GM18499 (cell line): ENCODE results near the gene PLCL2.

Experiments used
- ATAC-seq: cut with Tn5 transposase; IDR thresholded peaks from one replicate; pipeline ENCODE4 v1.9.1; 2021; ENCODE audit warnings: moderate number of reproducible peaks; ENCODE audit not compliant: insufficient read depth, unreplicated experiment

The PLCL2 gene

GRCh38 chr3:16888785-16889607, 4.2 kb downstream of the PLCL2 start:
- no peak for ATAC-seq

GRCh38 chr3:16890597-16891333, 6.0 kb downstream of the PLCL2 start:
- ATAC-seq = no peak

GRCh38 chr3:16893618-16894200, 9.0 kb downstream of the PLCL2 start:
- ATAC-seq = no peak

GRCh38 chr3:16896094-16896627, 11.4 kb downstream of the PLCL2 start:
- no peak for ATAC-seq

GRCh38 chr3:16896820-16897219, 12.1 kb downstream of the PLCL2 start:
- no peak for ATAC-seq

- ATAC-seq = peak; percentile 62
Measured at GRCh38 chr3:16897254-16897926, 12.6 kb downstream of the PLCL2 start.

- ATAC-seq = no peak
Measured at GRCh38 chr3:16898595-16899395, 14.0 kb downstream of the PLCL2 start.

GRCh38 chr3:16899919-16900318, 15.2 kb downstream of the PLCL2 start:
- ATAC-seq = no peak

- ATAC-seq = no peak
Measured at GRCh38 chr3:16900779-16901440, 16.2 kb downstream of the PLCL2 start.

- no peak for ATAC-seq
Measured at GRCh38 chr3:16904423-16905417, 20.0 kb downstream of the PLCL2 start.

GRCh38 chr3:16905704-16906103, 20.9 kb downstream of the PLCL2 start:
- ATAC-seq = no peak

- ATAC-seq = no peak
Measured at GRCh38 chr3:16906682-16907081, 21.9 kb downstream of the PLCL2 start.

- no peak for ATAC-seq
Measured at GRCh38 chr3:16907243-16907642, 22.5 kb downstream of the PLCL2 start.

GRCh38 chr3:16908016-16908807, 23.5 kb downstream of the PLCL2 start:
- ATAC-seq = no peak

- ATAC-seq = no peak
Measured at GRCh38 chr3:16908896-16909295, 24.1 kb downstream of the PLCL2 start.

GRCh38 chr3:16909802-16910201, 25.0 kb downstream of the PLCL2 start:
- ATAC-seq = no peak

- ATAC-seq = no peak
Measured at GRCh38 chr3:16910207-16910606, 25.5 kb downstream of the PLCL2 start.
